ENCODE measurements around the gene CCDC146.

CCDC146 gene

DNA sequence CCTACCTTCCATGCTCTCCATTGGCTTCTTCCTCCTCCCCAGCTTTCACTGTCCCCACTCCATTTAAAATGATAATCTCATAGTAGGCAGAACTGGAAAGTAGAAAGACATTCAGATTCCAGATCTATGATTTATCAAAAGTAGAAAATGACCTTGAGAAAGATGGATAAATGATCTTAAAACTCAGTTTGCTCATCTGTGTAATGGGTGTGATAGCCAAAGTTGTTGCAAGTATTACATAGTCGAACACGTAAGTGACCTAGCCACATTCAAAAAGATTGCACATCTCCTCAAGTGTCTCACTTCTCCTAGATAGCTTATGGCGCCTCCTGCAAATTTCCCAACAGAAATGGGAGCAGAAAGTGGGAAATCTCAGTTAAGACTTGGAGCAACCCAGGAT lies 167.0 kb downstream of the CCDC146 start:
- no peak for DNase-seq (ENCODE audit: low read depth in 2 of 2)

- DNase-seq (ENCODE audit: low read depth in 2 of 2), result no peak
Measured at GRCh38 chr7:77290425-77290824, 168.0 kb downstream of the CCDC146 start.

DNA sequence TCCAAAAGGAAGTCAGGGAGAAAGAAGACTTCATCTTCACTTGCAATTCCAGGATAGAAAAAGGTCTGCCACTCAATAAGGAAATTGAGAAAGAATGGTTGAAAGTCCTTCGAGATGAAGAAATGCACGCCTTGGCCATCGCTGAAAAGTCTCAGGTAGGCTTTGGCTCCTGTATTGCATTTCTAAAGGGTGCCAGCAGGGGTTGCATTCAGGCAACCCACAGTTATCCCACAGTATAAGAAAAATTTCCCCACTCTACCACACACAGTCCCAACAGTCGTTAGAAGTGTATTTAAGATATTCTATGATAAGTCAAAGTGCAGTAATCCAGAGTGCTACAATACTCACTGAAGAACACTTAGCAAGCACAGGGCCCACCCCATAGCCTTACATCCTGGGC lies 170.6 kb downstream of the CCDC146 start:
- no peak for DNase-seq (ENCODE audit: low read depth in 2 of 2)

DNA sequence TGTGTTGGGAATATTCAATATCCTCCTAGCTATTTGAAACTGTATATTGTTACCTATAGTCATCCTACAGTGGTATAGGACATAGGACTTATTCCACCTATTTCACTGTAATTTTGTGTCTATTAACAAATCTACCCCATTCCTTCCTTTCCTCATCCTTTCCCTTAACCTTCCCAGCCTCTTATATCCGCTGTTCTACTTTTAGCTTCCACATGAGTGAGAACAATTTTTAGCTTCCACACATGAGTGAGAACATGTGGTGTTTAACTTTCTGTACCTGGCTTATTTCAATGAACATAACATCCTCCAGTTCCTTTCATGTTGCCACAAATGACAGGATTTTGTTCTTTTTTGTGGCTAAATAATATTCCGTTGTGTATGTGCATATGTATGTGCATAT lies 173.1 kb downstream of the CCDC146 start:
- no peak for DNase-seq (ENCODE audit: low read depth in 2 of 2)

- no peak for DNase-seq (ENCODE audit: low read depth in 2 of 2)
Measured at GRCh38 chr7:77306231-77307067, 184.0 kb downstream of the CCDC146 start.

- DNase-seq (ENCODE audit: low read depth in 2 of 2), result no peak
Measured at GRCh38 chr7:77308792-77309191, 186.4 kb downstream of the CCDC146 start.

DNA sequence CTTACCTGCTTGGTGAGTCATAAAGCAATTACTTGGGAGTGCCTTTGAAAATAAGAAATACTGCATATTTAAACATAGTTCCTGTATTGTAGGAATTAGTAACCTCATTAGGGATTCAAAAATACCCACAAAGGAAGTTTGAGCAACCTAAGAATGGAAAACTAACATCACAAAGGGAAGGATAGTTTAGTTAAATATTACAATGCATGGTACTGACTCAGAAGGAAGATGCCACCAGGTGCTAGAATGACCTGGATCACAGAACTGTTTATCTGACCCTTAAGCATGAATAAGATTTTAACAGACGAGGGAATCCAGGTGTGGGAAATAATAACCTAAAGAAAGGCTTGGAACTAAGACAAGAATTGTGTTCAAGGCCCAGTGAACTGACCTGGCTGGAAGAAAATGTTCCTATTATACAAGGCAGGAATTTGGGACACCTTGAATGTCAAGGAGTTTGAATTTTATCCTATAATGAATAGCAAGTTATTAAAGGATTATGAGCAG lies 187.4 kb downstream of the CCDC146 start:
- DNase-seq (ENCODE audit: low read depth in 2 of 2), result no peak

GRCh38 chr7:77310982-77311381 lies 188.6 kb downstream of the CCDC146 start:
- DNase-seq (ENCODE audit: low read depth in 2 of 2), result no peak

DNA sequence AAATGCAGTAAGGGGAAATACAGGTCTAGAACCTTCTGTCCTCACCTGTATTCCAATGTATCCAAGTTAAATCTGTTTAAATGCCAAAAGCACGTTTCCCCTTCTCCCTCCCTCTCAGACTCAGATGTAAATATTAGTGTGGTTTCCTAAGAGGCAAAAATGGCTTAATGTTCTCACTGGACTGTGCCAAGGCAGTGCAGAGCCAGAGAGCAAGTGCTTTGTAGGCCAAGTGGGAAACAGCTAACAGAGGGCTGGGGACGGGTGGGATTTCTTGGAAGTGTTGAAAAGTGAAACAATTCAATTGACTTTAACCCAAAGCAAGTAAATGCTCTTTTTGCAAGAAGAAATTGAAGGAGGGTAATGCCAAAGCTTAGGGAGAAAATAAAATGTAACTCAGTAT lies 190.7 kb downstream of the CCDC146 start:
- no peak for DNase-seq (ENCODE audit: low read depth in 2 of 2)

GRCh38 chr7:77313876-77314480 lies 191.6 kb downstream of the CCDC146 start:
- no peak for DNase-seq (ENCODE audit: low read depth in 2 of 2)

DNA sequence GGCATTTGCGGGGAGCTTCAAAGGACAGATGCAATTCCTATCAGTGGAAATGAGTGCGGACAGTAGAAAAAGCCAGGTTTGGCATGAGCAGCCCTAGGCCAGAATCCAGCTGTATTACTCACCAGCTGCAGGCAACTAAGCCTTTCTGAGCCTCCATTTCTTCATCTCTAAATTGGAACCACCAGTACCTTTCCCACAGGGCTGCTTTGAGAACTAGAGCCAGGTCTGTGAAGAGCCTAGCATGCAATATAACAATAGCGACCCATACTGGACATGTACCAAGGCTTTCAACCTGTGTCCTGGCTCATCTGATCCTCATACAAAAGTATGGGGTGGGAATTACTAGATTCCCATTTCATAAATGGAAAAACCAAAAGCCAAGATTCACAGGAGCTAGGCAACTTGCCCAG lies 192.8 kb downstream of the CCDC146 start:
- no peak for DNase-seq (ENCODE audit: low read depth in 2 of 2)

- no peak for DNase-seq (ENCODE audit: low read depth in 2 of 2)
Measured at GRCh38 chr7:77316219-77316978, 194.0 kb downstream of the CCDC146 start.

GRCh38 chr7:77318019-77318418 lies 195.6 kb downstream of the CCDC146 start:
- DNase-seq (ENCODE audit: low read depth in 2 of 2), result no peak

DNA sequence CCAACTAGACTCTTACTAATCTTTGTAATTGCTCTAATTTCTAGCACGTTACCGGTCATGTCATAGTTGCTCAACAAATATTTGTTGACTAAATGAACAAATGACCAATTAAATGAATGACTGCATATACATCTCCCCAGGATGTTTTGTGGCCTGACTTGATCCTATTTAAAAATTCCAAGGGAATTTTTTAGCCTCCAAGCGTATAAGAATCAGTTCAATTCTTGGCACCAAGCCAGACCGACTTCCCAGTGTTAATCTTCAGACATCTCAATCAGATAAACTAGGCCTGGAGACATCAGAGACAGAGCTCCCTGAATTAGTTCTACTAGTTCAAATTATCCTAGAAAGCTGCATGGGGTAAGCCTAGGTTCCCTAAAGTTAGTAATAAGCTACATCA lies 197.7 kb downstream of the CCDC146 start:
- DNase-seq (ENCODE audit: low read depth in 2 of 2), result no peak

GRCh38 chr7:77320714-77321113 lies 198.3 kb downstream of the CCDC146 start:
- DNase-seq (ENCODE audit: low read depth in 2 of 2), result no peak

GRCh38 chr7:77321300-77321699 lies 198.9 kb downstream of the CCDC146 start:
- DNase-seq (ENCODE audit: low read depth in 2 of 2), result no peak

DNA sequence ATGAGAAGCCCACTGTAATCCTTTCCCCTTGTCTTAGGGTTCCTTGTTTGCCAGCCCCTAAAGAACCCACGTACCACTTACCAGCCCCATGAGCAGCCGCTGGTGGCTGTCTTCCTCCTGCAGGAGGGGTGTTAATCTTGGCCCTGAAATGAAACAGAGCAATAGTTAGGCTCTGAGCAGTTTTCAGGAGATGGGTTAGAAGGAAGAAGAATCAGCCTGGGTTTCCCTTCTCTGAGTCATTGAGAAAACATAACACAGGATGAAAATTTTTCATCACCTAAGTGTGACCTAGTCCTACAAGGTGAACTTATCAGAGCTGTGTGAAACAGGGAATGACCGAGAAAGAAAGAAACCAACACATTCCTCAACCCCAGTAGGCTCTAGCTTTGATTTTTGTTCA lies 203.7 kb downstream of the CCDC146 start:
- no peak for DNase-seq (ENCODE audit: low read depth in 2 of 2)

GRCh38 chr7:77327067-77327931 lies 204.9 kb downstream of the CCDC146 start:
- no peak for DNase-seq (ENCODE audit: low read depth in 2 of 2)

DNA sequence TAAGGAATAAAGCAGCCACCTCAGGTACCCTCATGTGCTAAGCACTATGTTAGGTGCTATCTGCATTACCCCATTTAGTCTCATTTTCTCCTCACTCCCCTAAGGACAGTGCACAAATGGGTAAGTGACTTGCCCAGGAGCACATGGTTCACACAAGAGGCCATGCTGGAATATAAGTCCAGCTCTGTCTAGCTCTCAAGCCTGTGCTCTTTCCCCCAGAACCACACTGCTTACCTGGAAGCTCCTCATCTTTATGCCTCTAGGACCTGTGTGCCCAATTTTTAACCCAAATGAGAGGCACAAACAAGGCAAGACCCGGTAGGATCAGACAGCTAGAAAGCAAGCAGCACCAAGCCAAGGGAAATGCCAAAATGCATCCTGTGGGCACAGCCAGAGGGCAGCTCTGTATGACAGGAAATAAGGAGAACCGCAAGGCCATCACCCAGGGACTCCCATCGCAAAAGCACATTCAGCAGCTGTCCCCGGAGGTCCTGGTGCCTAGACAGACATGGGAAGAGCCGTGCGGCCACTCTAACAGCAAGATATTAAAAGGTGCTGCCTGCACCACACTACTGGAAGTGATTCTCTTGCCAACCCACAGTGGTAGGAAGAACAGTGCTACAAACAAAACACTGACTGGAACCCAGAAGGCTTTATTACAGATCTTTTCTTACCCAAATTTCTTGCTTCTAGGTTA lies 205.7 kb downstream of the CCDC146 start:
- no peak for DNase-seq (ENCODE audit: low read depth in 2 of 2)

- no peak for DNase-seq (ENCODE audit: low read depth in 2 of 2)
Measured at GRCh38 chr7:77328669-77329068, 206.3 kb downstream of the CCDC146 start.

Measured in activated CD8-positive, alpha-beta memory T cell treated with anti-CD3 and anti-CD28 coated beads for 4 hours (primary cell).